GM12892 (cell line): Measurements from ENCODE around the gene CEP20.
"Not testable (repeated sequence)": the region's sequence is repeated elsewhere in the genome, so short reads cannot be mapped to it uniquely, and the experiment has no call there.

ENCODE experiments used
- DNase-seq: peaks from one replicate; pipeline ENCODE4 v3.0.0; 2011; ENCODE audit not compliant: insufficient read length
- FAIRE-seq: peaks from 2 replicates; lab custom pipeline; 2011; peaks lifted over from hg19 to GRCh38; lab: Jason Lieb, UNC
- POLR2A ChIP-seq: IDR thresholded peaks from 2 replicates; pipeline ENCODE4 v1.6.1; 2011; ENCODE audit warnings: low read depth, low read length, control low read depth
- POLR2AphosphoS5 ChIP-seq: IDR thresholded peaks from 2 replicates; pipeline ENCODE4 v1.6.1; 2011; ENCODE audit warnings: low read depth, low read length, control low read depth
- TAF1 ChIP-seq: IDR thresholded peaks from 2 replicates; pipeline ENCODE4 v1.6.1; 2011; ENCODE audit warnings: low read depth, mild to moderate bottlenecking, control low read depth, low read length, borderline replicate concordance

The CEP20 gene

GRCh38 chr16:15856182-15856581, 32.2 kb downstream of the CEP20 start:
- DNase-seq = no peak
- TF ChIP-seq POLR2AphosphoS5 (no peak), TAF1 (no peak), POLR2A (no peak)
- FAIRE-seq = no peak

- TF ChIP-seq TAF1 = no peak
- peak; percentile 33 for FAIRE-seq
- no peak for DNase-seq
Measured at GRCh38 chr16:15855704-15856003, 32.7 kb downstream of the CEP20 start.

- FAIRE-seq (peak; percentile 44), DNase-seq (no peak)
- TF ChIP-seq POLR2A (no peak), POLR2AphosphoS5 (no peak), TAF1 (no peak)
Measured at GRCh38 chr16:15854906-15855703, 33.3 kb downstream of the CEP20 start.

- DNase-seq (no peak), FAIRE-seq (no peak)
- TF ChIP-seq POLR2A = no peak
- TF ChIP-seq POLR2AphosphoS5 = no peak
- no peak for TF ChIP-seq TAF1
Measured at GRCh38 chr16:15854061-15854460, 34.3 kb downstream of the CEP20 start.

- DNase-seq (no peak), FAIRE-seq (no peak)
- no peak for TF ChIP-seq POLR2AphosphoS5
- TF ChIP-seq POLR2A = no peak
- no peak for TF ChIP-seq TAF1
Measured at GRCh38 chr16:15853021-15853420, 35.4 kb downstream of the CEP20 start.

GRCh38 chr16:15850555-15850954, 37.8 kb downstream of the CEP20 start:
- DNase-seq, FAIRE-seq: not testable (repeated sequence)

- FAIRE-seq = no peak
- no peak for TF ChIP-seq TAF1
- no peak for TF ChIP-seq POLR2AphosphoS5
- no peak for TF ChIP-seq POLR2A
- DNase-seq = no peak
Measured at GRCh38 chr16:15849209-15849981, 39.0 kb downstream of the CEP20 start.

GRCh38 chr16:15847611-15848175, 40.7 kb downstream of the CEP20 start:
- FAIRE-seq = no peak
- TF ChIP-seq POLR2AphosphoS5 (no peak), POLR2A (no peak), TAF1 (no peak)
- no peak for DNase-seq

- FAIRE-seq (no peak), DNase-seq (no peak)
- TF ChIP-seq POLR2A = no peak
- TF ChIP-seq POLR2AphosphoS5 = no peak
- no peak for TF ChIP-seq TAF1
Measured at GRCh38 chr16:15846510-15846909, 41.9 kb downstream of the CEP20 start.

GRCh38 chr16:15843635-15844279, 44.6 kb downstream of the CEP20 start:
- DNase-seq (no peak), FAIRE-seq (no peak)
- TF ChIP-seq POLR2AphosphoS5 (no peak), TAF1 (no peak), POLR2A (no peak)

GRCh38 chr16:15839204-15839603, 49.2 kb downstream of the CEP20 start:
- FAIRE-seq, DNase-seq: not testable (repeated sequence)

GRCh38 chr16:15837761-15838160, 50.6 kb downstream of the CEP20 start:
- no peak for DNase-seq
- TF ChIP-seq POLR2A (no peak), TAF1 (no peak), POLR2AphosphoS5 (no peak)
- no peak for FAIRE-seq

- DNase-seq (no peak), FAIRE-seq (no peak)
- TF ChIP-seq TAF1 (no peak), POLR2AphosphoS5 (no peak), POLR2A (no peak)
Measured at GRCh38 chr16:15836965-15837611, 51.3 kb downstream of the CEP20 start.
